ENCODE measurements around the gene NTNG2. TPM values are rescaled to one million over a fixed set of nuclear protein-coding genes. Genes with fewer than 3 reads are reported as not detected.
A peak's percentile ranks its signal among the peaks of the same experiment; 100 is the strongest.

The NTNG2 gene
- total RNA-seq, 1 donor from 2014 or later: 1.0 TPM

GRCh38 chr9:132154863-132155567 lies 6.8 kb upstream of the NTNG2 start:
- no peaks in the 10 kb centered on the region for H3K9me3 ChIP-seq (ENCODE audit: low read depth)
- Mint-ChIP-seq H3K36me3 (no peaks in the 10 kb centered on the region), H3K9me3 (no peaks in the 10 kb centered on the region), H3K27ac (no peak overlapping the region), H3K4me3 (no peak overlapping the region), H3K27me3 (ENCODE audit: insufficient read depth, low read depth) (peaks cover 27% of the 10 kb centered on the region), H3K4me1 (peaks cover 14% of the 10 kb centered on the region)
- no peak overlapping the region for H3K4me3 ChIP-seq
- H2AFZ ChIP-seq (replicated peaks): peak overlapping the region; percentile 57
- H3K4me1 ChIP-seq: peaks cover 6% of the 10 kb centered on the region
- H3F3A ChIP-seq (ENCODE audit: low read depth): peaks cover 3% of the 10 kb centered on the region
- H3K4me2 ChIP-seq: no peak overlapping the region
- peaks cover 3% of the 10 kb centered on the region for H4K20me1 ChIP-seq (ENCODE audit: low read depth)
- DNase-seq (ENCODE audit: low spot score): no peak
- peaks cover 55% of the 10 kb centered on the region for H3K27me3 ChIP-seq
- no peaks in the 10 kb centered on the region for H3K36me3 ChIP-seq
- no peak overlapping the region for H3K9ac ChIP-seq
- TF ChIP-seq EZH2 (IDR thresholded peaks at IDR 0.05) (no peak), EZH2phosphoT487 (IDR thresholded peaks at IDR 0.05) (no peak)
- TF ChIP-seq, protein P1, sequence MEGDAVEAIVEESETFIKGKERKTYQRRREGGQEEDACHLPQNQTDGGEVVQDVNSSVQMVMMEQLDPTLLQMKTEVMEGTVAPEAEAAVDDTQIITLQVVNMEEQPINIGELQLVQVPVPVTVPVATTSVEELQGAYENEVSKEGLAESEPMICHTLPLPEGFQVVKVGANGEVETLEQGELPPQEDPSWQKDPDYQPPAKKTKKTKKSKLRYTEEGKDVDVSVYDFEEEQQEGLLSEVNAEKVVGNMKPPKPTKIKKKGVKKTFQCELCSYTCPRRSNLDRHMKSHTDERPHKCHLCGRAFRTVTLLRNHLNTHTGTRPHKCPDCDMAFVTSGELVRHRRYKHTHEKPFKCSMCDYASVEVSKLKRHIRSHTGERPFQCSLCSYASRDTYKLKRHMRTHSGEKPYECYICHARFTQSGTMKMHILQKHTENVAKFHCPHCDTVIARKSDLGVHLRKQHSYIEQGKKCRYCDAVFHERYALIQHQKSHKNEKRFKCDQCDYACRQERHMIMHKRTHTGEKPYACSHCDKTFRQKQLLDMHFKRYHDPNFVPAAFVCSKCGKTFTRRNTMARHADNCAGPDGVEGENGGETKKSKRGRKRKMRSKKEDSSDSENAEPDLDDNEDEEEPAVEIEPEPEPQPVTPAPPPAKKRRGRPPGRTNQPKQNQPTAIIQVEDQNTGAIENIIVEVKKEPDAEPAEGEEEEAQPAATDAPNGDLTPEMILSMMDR (IDR thresholded peaks at IDR 0.05): no peak
- H3K79me2 ChIP-seq (ENCODE audit: low read depth): no peaks in the 10 kb centered on the region
- no peak overlapping the region for H3K27ac ChIP-seq

DNA sequence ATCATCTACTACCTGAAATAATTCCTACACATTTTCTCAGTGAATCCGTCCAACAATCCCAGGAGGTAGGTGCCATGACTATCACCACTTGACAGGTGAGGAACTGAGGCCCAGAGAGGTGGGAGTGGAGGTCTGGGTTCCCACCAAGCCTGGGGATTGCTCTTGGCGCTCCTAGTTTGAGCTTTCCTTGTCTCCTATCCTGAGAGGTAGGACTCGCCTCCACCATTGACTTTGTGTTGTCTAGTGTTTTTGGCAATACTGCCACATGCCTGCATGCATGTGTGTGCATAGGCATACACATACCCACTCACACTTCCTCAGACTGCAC lies 6.3 kb upstream of the NTNG2 start:
- peaks cover 29% of the 10 kb centered on the region for H3K27me3 Mint-ChIP-seq (ENCODE audit: insufficient read depth, low read depth)
- H3K9me3 Mint-ChIP-seq: no peaks in the 10 kb centered on the region
- TF ChIP-seq, protein P1 (IDR thresholded peaks at IDR 0.05): no peak
- no peak for TF ChIP-seq EZH2phosphoT487 (IDR thresholded peaks at IDR 0.05)
- no peak for TF ChIP-seq EZH2 (IDR thresholded peaks at IDR 0.05)
- no peak overlapping the region for H2AFZ ChIP-seq (replicated peaks)
- peaks cover 61% of the 10 kb centered on the region for H3K27me3 ChIP-seq
- no peak overlapping the region for H3K27ac ChIP-seq
- H3K4me1 Mint-ChIP-seq: peaks cover 14% of the 10 kb centered on the region
- peaks cover 7% of the 10 kb centered on the region for H4K20me1 ChIP-seq (ENCODE audit: low read depth)
- peaks cover 8% of the 10 kb centered on the region for H3K4me1 ChIP-seq
- peaks cover 8% of the 10 kb centered on the region for H3F3A ChIP-seq (ENCODE audit: low read depth)
- no peak overlapping the region for H3K4me3 Mint-ChIP-seq
- no peaks in the 10 kb centered on the region for H3K9me3 ChIP-seq (ENCODE audit: low read depth)
- no peak overlapping the region for H3K4me3 ChIP-seq
- H3K36me3 ChIP-seq: no peaks in the 10 kb centered on the region
- DNase-seq (ENCODE audit: low spot score): no peak
- no peaks in the 10 kb centered on the region for H3K36me3 Mint-ChIP-seq
- H3K9ac ChIP-seq: no peak overlapping the region
- H3K4me2 ChIP-seq: no peak overlapping the region
- H3K27ac Mint-ChIP-seq: no peak overlapping the region
- no peaks in the 10 kb centered on the region for H3K79me2 ChIP-seq (ENCODE audit: low read depth)

DNA sequence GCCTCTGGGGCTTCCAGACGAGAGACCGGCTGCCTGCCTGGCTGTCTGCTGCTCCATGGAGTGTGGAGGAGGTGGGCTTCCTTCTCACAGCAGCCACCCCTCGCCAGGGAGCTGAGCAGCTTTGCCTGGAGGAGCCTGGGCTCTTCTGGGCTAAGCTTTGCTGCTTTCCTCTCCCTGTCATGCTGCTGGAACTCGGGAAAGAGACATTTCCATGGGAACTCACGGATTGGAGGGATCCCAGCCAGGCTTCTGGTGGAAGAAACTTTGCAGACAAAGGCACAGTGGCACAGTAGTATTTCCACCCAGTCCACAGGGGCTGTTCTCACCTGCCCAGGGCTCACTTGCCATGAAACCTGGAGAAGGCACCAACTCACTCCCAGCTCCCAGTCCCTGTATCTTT lies 5.6 kb upstream of the NTNG2 start:
- peaks cover 68% of the 10 kb centered on the region for H3K27me3 ChIP-seq
- H3K4me1 Mint-ChIP-seq: peaks cover 14% of the 10 kb centered on the region
- no peaks in the 10 kb centered on the region for H3K9me3 Mint-ChIP-seq
- H3K27me3 Mint-ChIP-seq (ENCODE audit: insufficient read depth, low read depth): peaks cover 28% of the 10 kb centered on the region
- no peak for DNase-seq (ENCODE audit: low spot score)
- H3K4me3 ChIP-seq: no peak overlapping the region
- H3K36me3 ChIP-seq: no peaks in the 10 kb centered on the region
- H4K20me1 ChIP-seq (ENCODE audit: low read depth): peaks cover 14% of the 10 kb centered on the region
- no peaks in the 10 kb centered on the region for H3K36me3 Mint-ChIP-seq
- H3K4me2 ChIP-seq: no peak overlapping the region
- H3F3A ChIP-seq (ENCODE audit: low read depth): peaks cover 11% of the 10 kb centered on the region
- H3K4me1 ChIP-seq: peaks cover 15% of the 10 kb centered on the region
- H3K79me2 ChIP-seq (ENCODE audit: low read depth): no peaks in the 10 kb centered on the region
- no peak overlapping the region for H3K9ac ChIP-seq
- no peak overlapping the region for H3K27ac ChIP-seq
- no peaks in the 10 kb centered on the region for H3K9me3 ChIP-seq (ENCODE audit: low read depth)
- no peak overlapping the region for H3K4me3 Mint-ChIP-seq
- no peak overlapping the region for H3K27ac Mint-ChIP-seq
- TF ChIP-seq, protein P1 (IDR thresholded peaks at IDR 0.05): no peak
- no peak for TF ChIP-seq EZH2 (IDR thresholded peaks at IDR 0.05)
- TF ChIP-seq EZH2phosphoT487 (IDR thresholded peaks at IDR 0.05): no peak
- no peak overlapping the region for H2AFZ ChIP-seq (replicated peaks)
